Lower leg skin (tissue), 3 donors: ENCODE data around the gene ARHGAP23.

Experiments used
- CTCF ChIP-seq, 3 donors: fragments of 450-650 bp; IDR thresholded peaks; one replicate each; pipeline ENCODE4 v1.5.1; 2016; ENCODE audit warnings: antibody characterized with exemption in 3 of 3, mild to moderate bottlenecking in 3 of 3, moderate library complexity in 2 of 3
- POLR2A ChIP-seq, 2 donors: fragments of 450-650 bp; IDR thresholded peaks; one replicate each; pipeline ENCODE4 v1.6.1; 2016 to 2017; ENCODE audit warnings: antibody characterized with exemption in 2 of 2, mild to moderate bottlenecking in 1 of 2, moderate library complexity in 1 of 2

- no peak for TF ChIP-seq CTCF (IDR thresholded peaks at IDR 0.05)
- no peak for TF ChIP-seq POLR2A (IDR thresholded peaks at IDR 0.05)
Measured at GRCh38 chr17:38546396-38546795, 118.1 kb downstream of the ARHGAP23 start.
